HepG2 (cell line): ENCODE data around the gene PRKCSH. TPM values are rescaled to one million over a fixed set of nuclear protein-coding genes. Genes with fewer than 3 reads are reported as not detected.

ENCODE experiments used
- AGO2 ChIP-seq: fragments of 200-400 bp; formaldehyde crosslinking; optimal IDR thresholded peaks from 2 replicates; pipeline ENCODE3; 2017; ENCODE audit warnings: mild to moderate bottlenecking, low read depth, low read length, moderate library complexity
- ELK4 ChIP-seq: sonication (generic); formaldehyde crosslinking; IDR thresholded peaks from 2 replicates; pipeline ENCODE4 v1.9.0; 2021; ENCODE audit warnings: missing genetic modification reagents, borderline replicate concordance
- HDAC1 ChIP-seq: sonication (generic); formaldehyde crosslinking; IDR thresholded peaks from 2 replicates; pipeline ENCODE4 v1.5.1; 2020; ENCODE audit warnings: mild to moderate bottlenecking, missing genetic modification reagents
- HMGXB4 ChIP-seq, 2 experiments: sonication (generic) in 1 of 2; formaldehyde crosslinking in 1 of 2; IDR thresholded peaks; 2 replicates each; pipeline versions ENCODE4 v1.4.0 to v1.6.1; 2018 to 2020; ENCODE audit warnings: missing genetic modification reagents in 2 of 2, borderline replicate concordance in 1 of 2, low read depth in 1 of 2, mild to moderate bottlenecking in 1 of 2, missing biosample characterization in 1 of 2
- JARID2 ChIP-seq: sonication (generic); formaldehyde crosslinking; IDR thresholded peaks from 2 replicates; pipeline ENCODE4 v1.8.1; 2023; ENCODE audit warnings: missing genetic modification reagents, inconsistent platforms; ENCODE audit not compliant: insufficient replicate concordance
- KDM3A ChIP-seq: IDR thresholded peaks from 2 replicates; pipeline ENCODE4 v1.6.1; 2018; ENCODE audit warnings: low read depth, missing compliant biosample characterization
- MEIS1 ChIP-seq: sonication (generic); formaldehyde crosslinking; IDR thresholded peaks from 2 replicates; pipeline ENCODE4 v1.9.0; 2021; ENCODE audit warnings: mild to moderate bottlenecking, missing genetic modification reagents, moderate library complexity, borderline replicate concordance
- MYNN ChIP-seq: sonication (generic); formaldehyde crosslinking; IDR thresholded peaks from 2 replicates; pipeline ENCODE4 v1.4.0; 2020; ENCODE audit warnings: mild to moderate bottlenecking, low read depth, missing genetic modification reagents
- PATZ1 ChIP-seq: sonication (generic); formaldehyde crosslinking; IDR thresholded peaks from 2 replicates; pipeline ENCODE4 v1.4.0; 2020; ENCODE audit warnings: missing genetic modification reagents
- RAD21 ChIP-seq: fragments of 450-650 bp; formaldehyde crosslinking; IDR thresholded peaks from 2 replicates; pipeline ENCODE4 v1.5.0; 2020; ENCODE audit warnings: mild to moderate bottlenecking
- RBFOX2 ChIP-seq: fragments of 200-400 bp; formaldehyde crosslinking; IDR thresholded peaks from 2 replicates; pipeline ENCODE4 v1.6.1; 2017; ENCODE audit warnings: low read depth, mild to moderate bottlenecking, low read length
- SMC3 ChIP-seq: IDR thresholded peaks from 2 replicates; pipeline ENCODE4 v1.6.1; 2011; ENCODE audit warnings: low read length, improper control_type of control experiment
- STAG1 ChIP-seq: sonication (generic); formaldehyde crosslinking; IDR thresholded peaks from 2 replicates; pipeline ENCODE4 v1.4.0; 2020; ENCODE audit warnings: missing genetic modification reagents
- TAF15 ChIP-seq: fragments of 200-400 bp; formaldehyde crosslinking; IDR thresholded peaks from one replicate; pipeline ENCODE4 v1.6.1; 2018; ENCODE audit warnings: mild to moderate bottlenecking, low read depth, low read length; ENCODE audit not compliant: poor library complexity, severe bottlenecking
- ZNF282 ChIP-seq: fragments of 450-650 bp; IDR thresholded peaks from 2 replicates; pipeline ENCODE4 v1.6.1; 2018; ENCODE audit not compliant: partially characterized antibody
- ZNF513 ChIP-seq: sonication (generic); formaldehyde crosslinking; conservative IDR thresholded peaks from 2 replicates; pipeline ENCODE4 v1.5.0; 2020; ENCODE audit warnings: missing genetic modification reagents
- ZNF687 ChIP-seq: sonication (generic); formaldehyde crosslinking; IDR thresholded peaks from 2 replicates; pipeline ENCODE4 v1.5.1; 2020; ENCODE audit warnings: mild to moderate bottlenecking, missing genetic modification reagents, moderate library complexity
- ZNF709 ChIP-seq: sonication (generic); formaldehyde crosslinking; IDR thresholded peaks from 2 replicates; pipeline ENCODE4 v1.5.0; 2020; ENCODE audit warnings: mild to moderate bottlenecking, missing genetic modification reagents
- polyA plus RNA-seq, 8 experiments: library from polyadenylated mRNA; depleted of rRNA in 3 of 8; stranded (reverse) in 7 of 8; unstranded in 1 of 8; fragments of >200 nt; fragmentation: Illumina TruSeq in 4 of 8; extraction: Trizol in 4 of 8; gene quantifications; 2 replicates each; pipeline versions ENCODE4 v1.2.1 to v1.2.3, GENCODE V29; 2011 to 2016; ENCODE audit warnings: low read depth in 4 of 8, missing spikeins in 1 of 8, mixed read lengths in 1 of 8; ENCODE audit not compliant: insufficient read depth in 1 of 8
- total RNA-seq, 5 experiments: library from RNA; depleted of rRNA; stranded (reverse); fragments of >200 nt; fragmentation: Illumina TruSeq; extraction: Trizol; gene quantifications; 2 replicates each; pipeline ENCODE4 v1.2.3, GENCODE V29; 2016; ENCODE audit warnings: low read depth in 1 of 5

The PRKCSH gene
- total and polyA plus RNA-seq, 2 of the 13 experiments (the other 11 are each of a cell fraction or from before 2014, with no cell fraction given): 85.1 to 125 TPM

- TF ChIP-seq MEIS1 (CRISPR knock-in tag): no peak
- peak; percentile 39; the same call in 1 of the 2 replicates for TF ChIP-seq PATZ1 (CRISPR knock-in tag)
- no peak for TF ChIP-seq HDAC1 (CRISPR knock-in tag)
- TF ChIP-seq RBFOX2: peak; percentile 69
- TF ChIP-seq RAD21 (CRISPR knock-in tag): peak; percentile 91
- TF ChIP-seq ELK4 (CRISPR knock-in tag): no peak
- TF ChIP-seq HMGXB4 (CRISPR knock-in tag; IDR thresholded peaks at IDR 0.05; ENCODE audit: borderline replicate concordance in 1 of 2, low read depth in 1 of 2): 0 out of 4 replicates have a peak, but pooled peaks of 1 of the 2 experiments have one; percentile 41
- peak; percentile 33; the same call in 1 of the 2 replicates for TF ChIP-seq ZNF687 (CRISPR knock-in tag)
- no peak for TF ChIP-seq MYNN (CRISPR knock-in tag)
- peak; percentile 88 for TF ChIP-seq STAG1 (CRISPR knock-in tag)
- 0 out of 2 replicates have a peak, but pooled peaks have one; percentile 35 for TF ChIP-seq KDM3A
- no peak for TF ChIP-seq TAF15
- TF ChIP-seq ZNF513 (CRISPR knock-in tag): no peak
- no peak for TF ChIP-seq ZNF709
- TF ChIP-seq JARID2 (CRISPR knock-in tag): no peak
- no peak for TF ChIP-seq ZNF282
- TF ChIP-seq SMC3: peak; percentile 28; the same call in 1 of the 2 replicates
- TF ChIP-seq AGO2: peak; percentile 55
Measured at GRCh38 chr19:11446652-11447301, 11.3 kb downstream of the PRKCSH start (continued).
